C4-2B (cell line): ENCODE measurements around the gene ROR1.

ENCODE experiments used
- ZFX ChIP-seq: fragments of 450-650 bp; IDR thresholded peaks from 2 replicates; pipeline ENCODE4 v1.6.1; 2017
- TF ChIP-seq, protein P1 (sequence below): fragments of 450-650 bp; conservative IDR thresholded peaks from 2 replicates; pipeline ENCODE4 v1.5.1; 2017; ENCODE audit warnings: mild to moderate bottlenecking

DNA sequence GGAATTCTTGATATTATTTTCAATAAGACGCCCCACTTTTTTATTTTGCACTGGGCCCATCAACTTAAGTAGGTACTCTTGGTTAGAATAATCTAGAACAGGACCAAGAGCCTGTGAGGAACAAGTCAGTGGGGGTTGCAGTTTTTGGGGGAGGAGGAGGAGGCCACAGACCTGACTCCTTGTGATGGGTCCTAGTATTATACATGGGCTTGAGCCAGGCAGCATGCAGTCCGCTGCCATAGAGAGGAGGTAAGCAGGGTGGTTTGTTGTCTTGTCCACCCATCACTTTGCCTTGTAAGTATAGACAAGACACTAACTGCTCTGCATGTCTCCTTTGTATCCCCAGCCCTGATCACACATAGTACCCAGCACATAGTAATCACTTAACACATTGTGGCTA, 24.5 kb downstream of the ROR1 start:
- TF ChIP-seq, protein P1, sequence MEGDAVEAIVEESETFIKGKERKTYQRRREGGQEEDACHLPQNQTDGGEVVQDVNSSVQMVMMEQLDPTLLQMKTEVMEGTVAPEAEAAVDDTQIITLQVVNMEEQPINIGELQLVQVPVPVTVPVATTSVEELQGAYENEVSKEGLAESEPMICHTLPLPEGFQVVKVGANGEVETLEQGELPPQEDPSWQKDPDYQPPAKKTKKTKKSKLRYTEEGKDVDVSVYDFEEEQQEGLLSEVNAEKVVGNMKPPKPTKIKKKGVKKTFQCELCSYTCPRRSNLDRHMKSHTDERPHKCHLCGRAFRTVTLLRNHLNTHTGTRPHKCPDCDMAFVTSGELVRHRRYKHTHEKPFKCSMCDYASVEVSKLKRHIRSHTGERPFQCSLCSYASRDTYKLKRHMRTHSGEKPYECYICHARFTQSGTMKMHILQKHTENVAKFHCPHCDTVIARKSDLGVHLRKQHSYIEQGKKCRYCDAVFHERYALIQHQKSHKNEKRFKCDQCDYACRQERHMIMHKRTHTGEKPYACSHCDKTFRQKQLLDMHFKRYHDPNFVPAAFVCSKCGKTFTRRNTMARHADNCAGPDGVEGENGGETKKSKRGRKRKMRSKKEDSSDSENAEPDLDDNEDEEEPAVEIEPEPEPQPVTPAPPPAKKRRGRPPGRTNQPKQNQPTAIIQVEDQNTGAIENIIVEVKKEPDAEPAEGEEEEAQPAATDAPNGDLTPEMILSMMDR, result no peak
- no peak for TF ChIP-seq ZFX
